Forelimb muscle (tissue), 1 donor: ENCODE results near the gene CHP2. TPM values are rescaled to one million over a fixed set of nuclear protein-coding genes. Genes with fewer than 3 reads are reported as not detected.
"Not testable (repeated sequence)": the region's sequence is repeated elsewhere in the genome, so short reads cannot be mapped to it uniquely, and the experiment has no call there.

ENCODE experiments used
- DNase-seq: peaks from one replicate; pipeline ENCODE4 v3.0.0-alpha.2; 2013; ENCODE audit warnings: low read depth
- polyA plus RNA-seq: library from polyadenylated mRNA; unstranded; fragments of 120-200 nt; gene quantifications from one replicate; pipeline ENCODE4 v1.2.1, GENCODE V29; 2013; ENCODE audit not compliant: insufficient read length

CHP2 gene
- polyA plus RNA-seq, 1 donor = not detected

- no peak for DNase-seq
Measured at GRCh38 chr16:23745263-23745662, 9.6 kb upstream of the CHP2 start.

DNA sequence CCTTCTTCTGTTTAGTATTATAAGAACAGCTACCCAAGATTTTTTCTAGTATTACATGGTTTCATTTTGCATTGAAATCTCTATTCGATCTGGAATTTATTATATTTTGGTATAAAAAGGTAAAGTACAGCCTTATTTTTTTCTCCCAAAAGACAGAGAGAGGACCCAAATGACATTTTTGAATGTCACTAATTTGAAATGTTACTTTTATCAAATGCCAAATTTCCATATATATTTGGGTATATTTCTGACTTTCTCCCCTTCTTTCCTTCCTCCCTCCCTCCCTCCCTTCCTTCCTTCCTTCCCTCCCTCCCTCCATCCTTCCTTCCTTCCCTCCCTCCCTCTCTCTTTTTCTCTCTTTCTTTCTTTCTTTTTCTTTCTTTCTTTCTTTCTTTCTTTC, 6.2 kb upstream of the CHP2 start:
- DNase-seq = no peak

DNA sequence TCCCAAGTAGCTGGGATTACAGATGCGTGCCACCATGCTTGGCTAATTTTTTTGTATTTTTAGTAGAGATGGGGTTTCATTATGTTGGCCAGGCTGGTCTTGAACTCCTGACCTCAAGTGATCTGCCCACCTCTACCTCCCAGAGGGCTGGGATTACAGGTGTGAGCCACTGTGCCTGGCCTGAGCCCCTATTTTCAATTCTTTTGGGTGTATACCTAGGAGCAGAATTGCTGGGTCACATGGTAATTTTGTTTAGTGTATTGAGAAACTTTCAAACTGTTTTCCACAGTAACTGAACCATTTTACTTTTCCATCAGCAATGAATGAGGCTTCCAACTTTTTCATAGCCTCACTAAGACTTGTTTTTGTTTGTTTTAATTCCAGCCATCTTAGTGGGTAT, 3.8 kb upstream of the CHP2 start:
- DNase-seq = not testable (repeated sequence)

DNA sequence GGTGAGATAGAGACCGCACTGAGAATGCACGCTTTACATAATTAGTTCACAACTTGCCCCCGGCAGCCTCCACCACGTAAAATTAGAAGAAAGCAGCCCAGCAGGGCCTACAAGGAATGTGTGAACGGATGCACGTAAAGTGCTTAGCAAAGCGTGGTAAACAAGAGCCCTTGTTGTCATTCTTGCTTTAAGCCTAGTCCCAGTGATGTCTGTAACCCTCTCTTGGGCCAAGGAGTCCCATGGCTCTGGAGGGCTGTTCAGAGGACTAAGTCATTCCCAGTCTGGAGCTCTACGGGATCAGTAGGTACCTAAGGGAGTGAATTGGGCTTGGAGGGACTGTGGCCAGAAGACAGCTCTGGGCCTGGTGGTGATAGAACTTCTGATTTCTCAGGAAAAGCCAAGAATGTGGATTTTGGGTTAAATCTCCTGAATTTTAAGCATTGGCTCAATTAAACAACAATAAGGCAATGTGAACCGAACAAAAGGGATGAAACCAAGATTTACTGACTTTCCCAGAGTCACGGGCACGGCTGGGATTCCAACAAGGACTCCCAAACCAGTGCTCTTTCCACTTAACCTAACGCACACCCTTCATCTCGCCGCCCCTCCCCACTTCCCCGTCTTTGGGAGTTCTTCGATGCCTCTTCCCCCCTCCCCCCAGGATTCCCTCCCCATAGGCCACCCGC, 775 bp upstream of the CHP2 start:
- no peak for DNase-seq

DNA sequence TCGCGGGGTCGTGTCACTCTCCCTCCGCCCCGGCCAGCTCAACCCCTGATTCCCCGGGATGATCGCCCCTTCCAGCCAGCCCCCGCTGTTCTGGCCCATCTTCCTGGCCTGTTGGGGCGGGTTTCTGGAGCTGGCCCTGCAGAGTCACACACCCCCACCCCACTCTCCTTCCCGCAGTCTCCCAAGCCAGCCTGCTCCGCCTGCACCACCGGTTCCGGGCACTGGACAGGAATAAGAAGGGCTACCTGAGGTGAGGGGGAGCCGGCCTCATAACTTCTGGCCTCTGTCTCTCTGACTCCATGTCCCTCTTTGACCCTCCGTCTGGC, 621 bp downstream of the CHP2 start:
- DNase-seq = no peak

DNA sequence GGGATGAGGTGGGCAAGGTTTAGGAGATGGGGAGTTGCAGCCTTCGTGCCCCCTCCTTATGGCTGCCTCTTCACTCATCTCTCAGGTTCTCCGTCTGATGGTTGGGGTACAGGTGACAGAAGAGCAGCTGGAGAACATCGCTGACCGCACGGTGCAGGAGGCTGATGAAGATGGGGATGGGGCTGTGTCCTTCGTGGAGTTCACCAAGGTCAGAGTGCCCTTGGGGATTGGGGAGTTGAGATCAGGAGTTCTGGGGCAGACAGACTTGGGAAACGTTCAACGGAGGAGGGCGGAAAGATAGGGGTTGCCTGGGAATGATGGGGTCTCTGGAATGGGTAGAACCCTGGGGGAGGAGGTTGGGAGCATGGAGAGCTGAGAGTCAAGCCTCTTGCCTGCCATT, 2.3 kb downstream of the CHP2 start:
- DNase-seq = no peak

DNA sequence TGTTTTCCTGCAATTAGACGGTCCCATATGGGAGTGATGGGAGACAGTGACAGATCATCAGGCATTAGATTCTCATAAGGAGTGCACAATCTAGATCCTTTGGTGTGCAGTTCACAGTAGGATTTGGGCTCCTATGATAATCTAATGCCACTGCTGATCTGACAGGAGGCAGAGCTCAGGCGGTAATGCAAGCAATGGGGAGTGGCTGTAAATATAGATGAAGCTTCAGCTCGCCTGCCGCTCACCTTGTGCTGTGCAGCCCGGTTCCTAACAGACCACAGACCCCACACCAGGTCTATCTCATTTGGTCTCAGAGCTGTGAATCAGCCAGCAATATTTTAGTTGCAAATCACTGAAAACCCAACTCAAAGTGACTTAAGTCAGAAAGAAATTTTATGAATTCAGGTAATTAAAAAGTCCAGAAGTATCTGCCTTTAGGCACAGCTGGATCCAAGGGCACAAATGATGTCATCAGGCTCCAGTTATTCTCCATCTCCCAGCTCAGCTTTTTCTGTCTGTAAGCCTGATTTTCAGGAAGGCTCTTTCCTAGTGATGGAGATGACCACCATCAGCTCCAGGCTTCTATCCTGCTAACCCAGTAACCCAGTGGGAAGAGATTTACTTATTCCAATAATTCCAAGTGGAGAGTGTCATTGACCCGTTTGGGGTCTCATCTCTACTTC, 3.3 kb downstream of the CHP2 start:
- no peak for DNase-seq

GRCh38 chr16:23765933-23766332, 11.1 kb downstream of the CHP2 start:
- no peak for DNase-seq

DNA sequence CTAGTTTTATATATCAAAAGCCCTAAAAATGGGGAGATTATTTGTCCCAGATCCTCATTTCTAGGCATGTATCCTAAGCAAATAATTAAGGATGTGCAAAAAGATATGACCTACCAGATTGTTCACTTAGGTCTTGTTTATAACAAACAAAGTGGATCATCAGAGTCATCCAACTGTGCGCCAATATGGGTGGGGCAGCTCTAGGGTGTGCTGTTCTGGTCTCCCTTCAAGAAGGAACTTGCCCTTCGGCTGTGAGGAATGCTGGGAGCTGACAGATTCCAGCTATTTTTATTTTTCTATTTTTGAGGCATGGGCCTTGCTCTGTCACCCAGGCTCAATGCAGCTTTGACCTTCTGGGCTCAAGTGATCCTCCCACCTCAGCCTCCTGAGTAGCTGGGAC, 13.8 kb downstream of the CHP2 start:
- no peak for DNase-seq

- no peak for DNase-seq
Measured at GRCh38 chr16:23771027-23771426, 16.2 kb downstream of the CHP2 start.

DNA sequence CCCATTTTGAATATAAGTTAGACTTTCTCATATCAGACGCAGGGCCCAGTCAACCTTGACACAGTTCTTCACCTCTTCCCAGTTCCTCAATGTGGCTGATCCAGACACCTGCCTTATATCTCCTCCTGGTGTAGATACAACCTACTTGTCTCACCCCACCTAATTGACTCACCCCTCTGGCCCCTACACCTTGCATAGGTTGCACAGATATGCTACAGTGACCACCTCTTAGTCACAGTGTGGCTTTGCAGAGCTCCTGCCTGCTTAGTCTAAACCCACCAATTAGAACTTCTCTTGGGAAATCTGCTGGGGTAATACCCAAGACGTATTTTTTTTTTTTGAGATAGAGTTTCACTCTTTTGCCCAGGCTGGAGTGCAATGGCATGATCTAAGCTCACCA, 16.8 kb downstream of the CHP2 start:
- DNase-seq = no peak

- no peak for DNase-seq
Measured at GRCh38 chr16:23773339-23773738, 18.5 kb downstream of the CHP2 start.

GRCh38 chr16:23781176-23781575, 26.4 kb downstream of the CHP2 start:
- DNase-seq = no peak

- DNase-seq = no peak
Measured at GRCh38 chr16:23784811-23785447, 30.1 kb downstream of the CHP2 start.

- no peak for DNase-seq
Measured at GRCh38 chr16:23785842-23786241, 31.0 kb downstream of the CHP2 start.

DNA sequence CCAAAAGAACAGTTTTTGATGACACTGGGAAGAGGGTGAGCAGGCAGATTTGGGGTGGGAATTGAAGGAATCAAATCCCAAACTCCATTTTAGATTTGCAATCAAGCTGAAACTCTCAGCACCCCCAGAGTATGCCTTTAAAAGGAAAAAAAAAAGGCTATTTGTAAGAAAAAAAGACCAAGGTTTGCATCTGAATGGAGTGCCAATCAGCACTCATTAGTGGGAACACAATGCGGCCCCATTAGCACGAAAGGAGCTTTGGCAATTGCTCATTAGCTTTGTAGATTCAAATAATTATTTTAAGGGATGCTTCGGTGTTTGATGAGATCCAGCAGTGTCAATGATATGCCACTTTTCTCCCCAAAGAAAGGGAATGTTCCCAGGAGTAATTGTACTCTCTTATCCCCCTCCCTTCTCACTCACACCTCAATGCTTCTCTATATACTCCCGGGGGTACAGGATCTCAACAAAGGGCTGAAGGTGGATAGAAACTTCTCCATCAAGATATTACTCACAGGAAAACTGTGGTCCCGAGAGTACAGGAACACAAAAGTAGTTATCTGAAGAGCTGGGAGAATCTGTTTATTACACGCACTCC, 32.2 kb downstream of the CHP2 start:
- DNase-seq = no peak

DNA sequence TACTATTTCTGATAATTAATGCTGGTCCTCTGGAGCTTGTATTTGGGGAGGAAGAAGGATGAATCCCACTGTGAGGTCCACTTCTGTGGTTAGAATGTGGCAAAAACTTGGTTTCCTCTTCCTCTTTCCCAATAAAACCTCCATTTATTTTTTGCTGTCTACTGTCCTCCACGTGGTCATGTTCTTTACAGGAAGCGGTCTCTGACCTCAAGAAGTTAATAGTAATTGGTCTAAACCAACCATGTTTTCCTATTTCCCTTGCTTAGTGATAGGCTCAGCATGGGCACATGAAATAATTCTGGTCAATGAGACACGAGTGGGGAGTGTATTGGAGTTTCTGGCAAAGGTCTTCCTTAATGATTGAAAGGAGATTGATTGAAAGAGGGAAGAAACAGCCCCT, 33.9 kb downstream of the CHP2 start:
- DNase-seq = no peak

DNA sequence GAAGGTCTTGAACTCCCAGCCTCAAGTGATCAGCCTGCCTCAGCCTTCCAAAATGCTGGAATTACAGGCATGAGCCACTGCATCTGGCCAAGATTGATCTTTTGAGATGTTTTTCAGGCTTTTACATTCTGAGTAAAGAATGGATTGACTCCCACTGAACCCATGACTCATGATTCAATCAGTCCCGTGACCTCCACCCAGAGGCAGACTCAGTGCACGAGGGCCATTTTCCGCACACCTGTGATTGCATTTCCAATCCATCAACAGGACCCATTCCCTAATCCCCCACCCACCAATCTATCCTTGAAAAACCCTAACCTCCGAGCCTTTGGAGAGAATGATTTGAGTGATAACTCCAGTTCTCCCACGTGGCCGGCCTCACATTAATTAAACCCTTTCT, 40.6 kb downstream of the CHP2 start:
- DNase-seq = no peak

DNA sequence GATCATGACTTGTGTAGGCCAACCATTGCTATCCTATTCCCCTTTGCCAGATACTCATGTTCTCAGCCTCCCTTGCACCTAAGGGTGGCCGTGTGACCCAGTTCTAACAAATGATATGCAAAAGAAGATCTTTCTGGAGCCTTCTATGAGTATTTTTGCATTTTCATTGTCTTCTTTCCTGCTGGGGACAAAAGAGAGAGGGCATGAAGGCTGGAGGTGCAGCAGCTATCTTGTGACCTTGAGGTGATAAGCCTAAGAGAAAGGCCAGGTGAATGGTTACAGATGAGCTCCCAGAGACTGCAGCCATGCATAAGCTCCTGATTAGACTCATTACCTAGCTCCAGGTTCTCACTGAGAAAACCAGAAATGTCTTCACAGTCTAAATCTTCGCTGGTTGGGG, 42.1 kb downstream of the CHP2 start:
- DNase-seq = no peak

DNA sequence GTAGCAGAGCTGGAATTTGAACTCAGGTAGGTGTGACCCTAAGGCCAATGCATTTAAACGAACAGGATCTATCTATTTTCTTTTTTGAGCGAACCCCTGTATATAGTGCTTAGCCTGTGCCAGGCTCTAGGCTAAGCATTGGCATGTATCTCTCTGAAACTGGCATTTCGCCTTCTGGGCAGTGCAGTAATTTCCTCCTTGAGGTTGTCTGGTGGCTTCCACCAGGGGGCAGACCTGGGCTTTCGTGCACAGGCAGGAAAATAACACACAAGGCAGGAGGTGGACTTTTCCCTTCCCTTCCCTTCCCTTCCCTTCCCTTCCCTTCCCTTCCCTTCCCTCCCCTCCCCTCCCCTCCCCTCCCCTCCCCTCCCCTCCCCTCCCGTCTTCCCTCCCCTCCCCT, 46.6 kb downstream of the CHP2 start:
- DNase-seq = peak; percentile 13

DNA sequence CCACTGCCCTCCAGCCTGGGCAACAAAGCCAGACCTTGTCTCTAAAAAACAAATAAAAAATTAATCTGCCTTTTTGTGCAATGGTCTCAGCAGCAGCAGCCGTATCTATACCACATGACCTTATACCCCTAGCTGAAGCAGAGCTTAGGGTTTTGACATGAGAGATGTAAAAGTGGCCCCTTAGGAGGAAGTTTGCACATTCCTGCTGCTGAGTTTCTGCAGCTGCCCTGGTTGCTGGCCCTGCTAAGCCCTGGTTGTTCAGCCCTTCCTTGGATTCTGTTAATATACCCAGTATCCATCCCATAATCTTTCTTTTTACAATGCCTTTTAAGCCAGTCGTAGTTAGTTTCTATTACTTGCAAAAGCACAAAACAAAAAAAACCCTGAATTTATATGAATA, 48.0 kb downstream of the CHP2 start:
- DNase-seq = no peak

GRCh38 chr16:23803591-23804123, 48.8 kb downstream of the CHP2 start:
- no peak for DNase-seq

DNA sequence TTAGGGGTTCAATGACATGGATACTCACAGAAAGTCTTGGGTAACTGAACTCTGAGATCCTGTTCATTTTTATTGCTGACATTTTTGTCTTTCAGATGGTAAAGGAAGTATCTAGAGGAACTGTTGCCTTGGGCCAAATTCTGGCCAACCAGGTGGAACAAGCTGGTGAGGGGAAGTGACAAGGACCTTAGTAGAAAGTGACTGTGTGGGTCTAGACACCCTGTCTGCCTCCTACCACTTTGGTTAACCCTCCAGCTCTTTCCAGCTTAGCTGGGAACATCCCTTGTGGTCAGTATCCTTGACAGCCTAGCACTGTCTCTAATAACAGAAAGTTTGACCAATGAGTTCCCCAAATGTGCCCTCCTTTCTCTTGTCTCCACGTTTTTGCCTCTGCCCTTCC, 52.2 kb downstream of the CHP2 start:
- no peak for DNase-seq
